ENCODE results near the gene SLC1A1.

SLC1A1 gene

DNA sequence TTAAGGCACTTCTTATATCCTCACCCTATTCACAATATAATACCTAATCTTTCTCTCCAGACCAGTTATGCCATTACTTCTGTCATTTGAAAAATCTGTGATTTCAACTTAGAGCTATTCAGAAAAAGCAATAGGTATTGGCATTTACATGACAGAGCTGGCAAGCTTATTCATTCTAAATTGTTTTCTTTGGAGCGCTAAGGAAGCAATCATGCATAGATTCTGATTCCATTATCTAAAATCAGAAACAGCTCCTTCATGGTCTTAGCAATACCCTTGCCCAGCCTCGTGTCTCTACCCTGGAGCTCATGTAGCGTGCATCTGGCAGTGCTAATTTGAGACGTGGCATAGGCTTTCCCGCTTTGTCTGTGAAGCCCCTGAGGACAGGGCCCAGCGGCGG is 4.5 kb downstream of the SLC1A1 start:
- no peak for TF ChIP-seq POLR2AphosphoS5 (IDR thresholded peaks at IDR 0.05; ENCODE audit: low read depth, low read length)

DNA sequence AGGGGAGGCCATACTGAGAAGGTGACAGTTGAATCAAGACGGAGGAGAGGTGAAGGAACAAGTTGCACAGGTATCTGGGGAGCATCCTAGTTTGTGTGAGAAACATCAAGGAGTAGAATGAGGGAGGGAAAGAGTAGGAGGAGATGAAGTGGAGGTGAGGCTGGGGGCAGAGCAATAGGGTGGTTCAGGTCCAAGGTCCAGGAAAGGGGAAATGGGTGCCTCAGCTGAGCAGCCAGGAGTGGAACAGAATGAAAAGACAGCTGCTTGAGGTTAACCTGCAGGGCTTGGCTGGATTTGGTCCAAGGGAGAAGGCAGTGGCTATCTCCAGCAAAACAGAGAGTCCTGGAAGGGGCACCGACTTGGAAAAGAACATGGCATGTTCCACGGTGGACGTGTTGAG is 5.3 kb downstream of the SLC1A1 start:
- TF ChIP-seq POLR2AphosphoS5 (IDR thresholded peaks at IDR 0.05; ENCODE audit: low read depth, low read length) (no peak), TAF1 (IDR thresholded peaks at IDR 0.05; ENCODE audit: borderline replicate concordance, insufficient read depth, low read length) (no peak), SIN3A (IDR thresholded peaks at IDR 0.05; ENCODE audit: borderline replicate concordance, insufficient read depth, low read length) (no peak), FOXP2 (optimal IDR thresholded peaks at IDR 0.05; ENCODE audit: borderline replicate concordance, extremely low read depth, extremely low read length, insufficient read depth) (no peak)
- TF ChIP-seq, protein P1, sequence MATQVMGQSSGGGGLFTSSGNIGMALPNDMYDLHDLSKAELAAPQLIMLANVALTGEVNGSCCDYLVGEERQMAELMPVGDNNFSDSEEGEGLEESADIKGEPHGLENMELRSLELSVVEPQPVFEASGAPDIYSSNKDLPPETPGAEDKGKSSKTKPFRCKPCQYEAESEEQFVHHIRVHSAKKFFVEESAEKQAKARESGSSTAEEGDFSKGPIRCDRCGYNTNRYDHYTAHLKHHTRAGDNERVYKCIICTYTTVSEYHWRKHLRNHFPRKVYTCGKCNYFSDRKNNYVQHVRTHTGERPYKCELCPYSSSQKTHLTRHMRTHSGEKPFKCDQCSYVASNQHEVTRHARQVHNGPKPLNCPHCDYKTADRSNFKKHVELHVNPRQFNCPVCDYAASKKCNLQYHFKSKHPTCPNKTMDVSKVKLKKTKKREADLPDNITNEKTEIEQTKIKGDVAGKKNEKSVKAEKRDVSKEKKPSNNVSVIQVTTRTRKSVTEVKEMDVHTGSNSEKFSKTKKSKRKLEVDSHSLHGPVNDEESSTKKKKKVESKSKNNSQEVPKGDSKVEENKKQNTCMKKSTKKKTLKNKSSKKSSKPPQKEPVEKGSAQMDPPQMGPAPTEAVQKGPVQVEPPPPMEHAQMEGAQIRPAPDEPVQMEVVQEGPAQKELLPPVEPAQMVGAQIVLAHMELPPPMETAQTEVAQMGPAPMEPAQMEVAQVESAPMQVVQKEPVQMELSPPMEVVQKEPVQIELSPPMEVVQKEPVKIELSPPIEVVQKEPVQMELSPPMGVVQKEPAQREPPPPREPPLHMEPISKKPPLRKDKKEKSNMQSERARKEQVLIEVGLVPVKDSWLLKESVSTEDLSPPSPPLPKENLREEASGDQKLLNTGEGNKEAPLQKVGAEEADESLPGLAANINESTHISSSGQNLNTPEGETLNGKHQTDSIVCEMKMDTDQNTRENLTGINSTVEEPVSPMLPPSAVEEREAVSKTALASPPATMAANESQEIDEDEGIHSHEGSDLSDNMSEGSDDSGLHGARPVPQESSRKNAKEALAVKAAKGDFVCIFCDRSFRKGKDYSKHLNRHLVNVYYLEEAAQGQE (IDR thresholded peaks at IDR 0.05; ENCODE audit: insufficient read depth in 1 of 2, low read depth in 2 of 2, low read length in 2 of 2) = no peak

DNA sequence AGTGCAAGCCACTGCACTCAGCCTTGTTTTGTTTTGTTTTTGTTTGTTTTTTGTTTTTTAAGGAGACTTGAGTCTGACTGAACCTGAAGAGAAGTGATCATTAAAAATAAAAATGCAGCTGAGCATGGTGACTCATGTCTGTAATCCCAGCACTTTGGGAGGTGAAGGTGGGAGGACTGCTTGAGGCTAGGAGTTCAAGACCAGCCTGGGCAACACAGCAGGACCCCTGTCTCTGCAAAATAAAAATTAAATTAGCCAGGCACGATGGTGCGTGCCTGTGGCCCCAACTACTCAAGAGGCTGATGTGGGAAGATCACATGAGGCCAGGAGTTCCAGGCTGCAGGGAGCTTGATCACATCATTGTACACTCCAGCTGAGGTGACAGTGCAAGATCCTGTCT is 6.2 kb downstream of the SLC1A1 start:
- TF ChIP-seq SIN3A (IDR thresholded peaks at IDR 0.05; ENCODE audit: borderline replicate concordance, insufficient read depth, low read length) = no peak
- TF ChIP-seq, protein P1 (IDR thresholded peaks at IDR 0.05; ENCODE audit: insufficient read depth in 1 of 2, low read depth in 2 of 2, low read length in 2 of 2) = no peak
- no peak for TF ChIP-seq POLR2AphosphoS5 (IDR thresholded peaks at IDR 0.05; ENCODE audit: low read depth, low read length)
- TF ChIP-seq TAF1 (IDR thresholded peaks at IDR 0.05; ENCODE audit: borderline replicate concordance, insufficient read depth, low read length) = no peak
- no peak for TF ChIP-seq FOXP2 (optimal IDR thresholded peaks at IDR 0.05; ENCODE audit: borderline replicate concordance, extremely low read depth, extremely low read length, insufficient read depth)

DNA sequence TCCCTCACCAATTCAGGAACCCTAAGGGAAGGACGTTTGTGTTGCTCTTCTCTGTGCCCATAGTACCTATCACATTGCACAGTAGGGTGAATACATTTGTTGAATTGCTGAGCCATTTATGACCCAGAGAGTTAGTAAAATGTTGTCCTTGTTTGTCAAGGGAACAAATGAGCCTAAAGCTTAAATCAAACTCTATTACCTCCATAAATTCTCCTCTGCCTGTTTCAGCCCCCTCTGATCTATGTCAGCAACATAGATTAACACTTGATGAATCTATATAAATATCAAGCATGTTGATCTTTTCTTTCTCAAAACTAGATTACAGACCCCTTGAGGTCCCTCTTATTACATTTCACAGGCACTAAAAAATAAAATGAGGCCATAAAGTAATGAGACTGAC is 7.1 kb downstream of the SLC1A1 start:
- TF ChIP-seq TAF1 (IDR thresholded peaks at IDR 0.05; ENCODE audit: borderline replicate concordance, insufficient read depth, low read length) (no peak), SIN3A (IDR thresholded peaks at IDR 0.05; ENCODE audit: borderline replicate concordance, insufficient read depth, low read length) (no peak), FOXP2 (optimal IDR thresholded peaks at IDR 0.05; ENCODE audit: borderline replicate concordance, extremely low read depth, extremely low read length, insufficient read depth) (no peak), POLR2AphosphoS5 (IDR thresholded peaks at IDR 0.05; ENCODE audit: low read depth, low read length) (no peak)
- TF ChIP-seq, protein P1 (IDR thresholded peaks at IDR 0.05; ENCODE audit: insufficient read depth in 1 of 2, low read depth in 2 of 2, low read length in 2 of 2) = no peak

DNA sequence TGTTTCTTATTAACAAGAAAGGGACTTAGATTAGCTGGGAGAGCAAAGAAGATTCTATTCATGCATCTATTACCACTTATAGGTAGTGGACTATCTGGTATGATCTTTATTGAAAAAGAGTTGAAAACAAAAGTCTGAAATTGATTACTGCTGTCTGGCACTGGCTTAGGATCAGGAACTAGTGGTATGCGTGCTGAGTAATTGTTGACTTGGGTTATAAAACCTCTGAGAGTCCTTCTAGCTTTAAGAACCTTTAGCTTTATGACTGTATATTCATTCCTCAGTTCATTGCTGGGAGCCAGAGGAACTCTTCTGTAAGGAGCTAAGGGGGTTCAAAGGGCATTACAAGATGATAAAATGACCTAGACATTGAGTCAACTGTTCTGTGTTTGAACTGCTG is 7.6 kb downstream of the SLC1A1 start:
- TF ChIP-seq, protein P1 (IDR thresholded peaks at IDR 0.05; ENCODE audit: insufficient read depth in 1 of 2, low read depth in 2 of 2, low read length in 2 of 2) = no peak
- TF ChIP-seq FOXP2 (optimal IDR thresholded peaks at IDR 0.05; ENCODE audit: borderline replicate concordance, extremely low read depth, extremely low read length, insufficient read depth) (no peak), TAF1 (IDR thresholded peaks at IDR 0.05; ENCODE audit: borderline replicate concordance, insufficient read depth, low read length) (no peak), SIN3A (IDR thresholded peaks at IDR 0.05; ENCODE audit: borderline replicate concordance, insufficient read depth, low read length) (no peak)

Measured in PFSK-1 (cell line).